Ovary (tissue), 3 donors: Measurements from ENCODE around the gene CSF2.

Experiments
- POLR2A ChIP-seq: fragments of 450-650 bp; IDR thresholded peaks from one replicate; pipeline ENCODE4 v1.6.1; 2017; ENCODE audit warnings: antibody characterized with exemption, mild to moderate bottlenecking, moderate library complexity
- TF ChIP-seq, protein P1 (sequence below), 3 donors: fragments of 450-650 bp in 2 of 3; fragments of 200-600 bp in 1 of 3; IDR thresholded peaks; one replicate each; pipeline versions ENCODE4 v1.5.1 to v1.8.0; 2016 to 2022; ENCODE audit warnings: antibody characterized with exemption in 3 of 3, mild to moderate bottlenecking in 1 of 3
- donor health status: DM: no; HTN: no; CAD: no.

DNA sequence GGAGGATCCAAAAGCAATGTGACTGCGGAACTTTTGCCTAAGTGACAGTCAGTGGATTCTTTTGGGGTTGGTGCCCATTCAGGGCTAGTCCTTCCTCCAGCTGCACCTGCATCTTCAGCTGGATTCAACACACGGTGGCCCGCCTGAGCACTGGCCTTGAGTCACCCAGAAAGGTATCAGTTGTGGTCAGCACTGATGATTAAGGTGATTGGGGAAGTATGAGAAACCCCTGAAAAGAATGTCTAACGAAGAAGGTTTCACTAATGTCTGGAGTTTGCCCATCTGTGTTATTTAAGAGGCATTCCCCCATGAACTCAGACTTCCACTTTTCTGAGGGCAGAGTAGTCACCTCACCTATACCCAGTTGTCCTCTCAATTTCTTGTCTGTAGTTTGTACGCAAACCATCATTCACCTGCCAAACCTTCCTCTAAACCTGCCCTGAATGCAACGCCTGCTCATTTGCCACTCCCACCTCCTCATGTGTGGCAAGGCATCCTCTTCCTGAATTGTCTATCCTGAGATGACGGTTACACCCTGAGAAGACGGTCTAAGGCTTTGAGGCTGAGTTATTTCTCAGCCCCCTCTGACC is 27.2 kb downstream of the CSF2 start:
- no peak for TF ChIP-seq POLR2A
- TF ChIP-seq, protein P1, sequence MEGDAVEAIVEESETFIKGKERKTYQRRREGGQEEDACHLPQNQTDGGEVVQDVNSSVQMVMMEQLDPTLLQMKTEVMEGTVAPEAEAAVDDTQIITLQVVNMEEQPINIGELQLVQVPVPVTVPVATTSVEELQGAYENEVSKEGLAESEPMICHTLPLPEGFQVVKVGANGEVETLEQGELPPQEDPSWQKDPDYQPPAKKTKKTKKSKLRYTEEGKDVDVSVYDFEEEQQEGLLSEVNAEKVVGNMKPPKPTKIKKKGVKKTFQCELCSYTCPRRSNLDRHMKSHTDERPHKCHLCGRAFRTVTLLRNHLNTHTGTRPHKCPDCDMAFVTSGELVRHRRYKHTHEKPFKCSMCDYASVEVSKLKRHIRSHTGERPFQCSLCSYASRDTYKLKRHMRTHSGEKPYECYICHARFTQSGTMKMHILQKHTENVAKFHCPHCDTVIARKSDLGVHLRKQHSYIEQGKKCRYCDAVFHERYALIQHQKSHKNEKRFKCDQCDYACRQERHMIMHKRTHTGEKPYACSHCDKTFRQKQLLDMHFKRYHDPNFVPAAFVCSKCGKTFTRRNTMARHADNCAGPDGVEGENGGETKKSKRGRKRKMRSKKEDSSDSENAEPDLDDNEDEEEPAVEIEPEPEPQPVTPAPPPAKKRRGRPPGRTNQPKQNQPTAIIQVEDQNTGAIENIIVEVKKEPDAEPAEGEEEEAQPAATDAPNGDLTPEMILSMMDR (IDR thresholded peaks at IDR 0.05) = no peak
